SK-N-SH (cell line): Measurements from ENCODE around the gene PPM1B. TPM values are rescaled to one million over a fixed set of nuclear protein-coding genes. Genes with fewer than 3 reads are reported as not detected.

Source experiments
- CTCF ChIA-PET: fragments of 300-600, 350-600 bp; formaldehyde crosslinking; extraction: SDS; loops from one replicate; lab custom pipeline; 2021; lab: Yijun Ruan, JAX
- POLR2A ChIA-PET: fragments of 350-600 bp; sonication (Branson Sonifier 250); formaldehyde crosslinking; extraction: SDS; loops from one replicate; lab custom pipeline; 2020; ENCODE audit warnings: antibody characterized with exemption, inconsistent platforms; lab: Yijun Ruan, JAX
- DNase-seq: peaks from one replicate; pipeline ENCODE4 v3.0.0; 2012
- H2AFZ ChIP-seq: fragments of 200-600 bp; sonication (generic); 2 replicates; pipeline ENCODE4 v1.8.1; 2016; ENCODE audit warnings: antibody characterized with exemption, mild to moderate bottlenecking, low read depth
- H3F3A ChIP-seq: fragments of 200-600 bp; sonication (generic); replicated peaks from 2 replicates; pipeline ENCODE3; 2016; ENCODE audit warnings: antibody characterized with exemption, mild to moderate bottlenecking; ENCODE audit not compliant: insufficient read depth
- H3K27ac ChIP-seq, 2 experiments: fragments of 200-500 bp in 1 of 2; fragments of 200-600 bp in 1 of 2; sonication (Bioruptor generic) in 1 of 2; sonication (generic), shearing (Covaris generic) in 1 of 2; 2 replicates each; pipeline versions ENCODE4 v1.5.1 to v1.6.1; 2014 to 2016; ENCODE audit warnings: low read depth in 2 of 2, inconsistent platforms in 1 of 2, low read length in 1 of 2, mild to moderate bottlenecking in 1 of 2, mixed read lengths in 1 of 2
- H3K27me3 ChIP-seq: fragments of 200-600 bp; sonication (generic), shearing (Covaris generic); 2 replicates; pipeline ENCODE4 v1.6.1; 2016; ENCODE audit warnings: mixed run types; ENCODE audit not compliant: insufficient read depth
- H3K36me3 ChIP-seq, 2 experiments: fragments of 200-500 bp in 1 of 2; fragments of 200-600 bp in 1 of 2; sonication (Bioruptor generic) in 1 of 2; sonication (generic) in 1 of 2; replicated peaks in 1 of 2; 2 replicates each; pipeline versions ENCODE3 to v1.5.1; 2014 to 2016; ENCODE audit warnings: low read length in 1 of 2, mild to moderate bottlenecking in 1 of 2; ENCODE audit not compliant: insufficient read depth in 2 of 2, control insufficient read depth in 1 of 2
- H3K4me1 ChIP-seq, 2 experiments: fragments of 200-500 bp in 1 of 2; fragments of 200-600 bp in 1 of 2; sonication (Bioruptor generic) in 1 of 2; sonication (generic), shearing (Covaris generic) in 1 of 2; 2 replicates each; pipeline versions ENCODE4 v1.5.1 to v1.6.1; 2014 to 2016; ENCODE audit warnings: low read depth in 1 of 2, low read length in 1 of 2, mixed run types in 1 of 2; ENCODE audit not compliant: insufficient read depth in 2 of 2, control insufficient read depth in 1 of 2
- H3K4me2 ChIP-seq: fragments of 200-600 bp; sonication (generic), shearing (Covaris generic); 2 replicates; pipeline ENCODE4 v1.6.1; 2017; ENCODE audit warnings: mixed run types
- H3K4me3 ChIP-seq, 2 experiments: fragments of 200-500 bp in 1 of 2; fragments of 200-600 bp in 1 of 2; sonication (Bioruptor generic) in 1 of 2; sonication (generic), shearing (Covaris generic) in 1 of 2; 2 replicates each; pipeline versions ENCODE4 v1.5.1 to v1.8.1; 2014 to 2016; ENCODE audit warnings: low read depth in 2 of 2, inconsistent platforms in 1 of 2, low read length in 1 of 2, mild to moderate bottlenecking in 1 of 2, mixed read lengths in 1 of 2, moderate library complexity in 1 of 2
- H3K79me2 ChIP-seq: fragments of 200-600 bp; sonication (generic); 2 replicates; pipeline ENCODE4 v1.8.1; 2017; ENCODE audit warnings: mild to moderate bottlenecking; ENCODE audit not compliant: insufficient read depth
- H3K9ac ChIP-seq: fragments of 200-600 bp; sonication (generic); 2 replicates; pipeline ENCODE4 v1.6.1; 2017; ENCODE audit warnings: mixed run types
- H3K9me2 ChIP-seq: fragments of 200-600 bp; sonication (generic); 2 replicates; pipeline ENCODE4 v1.6.1; 2017; ENCODE audit warnings: mixed run types
- H3K9me3 ChIP-seq: fragments of 200-600 bp; sonication (generic); 2 replicates; pipeline ENCODE4 v1.6.1; 2017; ENCODE audit warnings: mixed run types, mild to moderate bottlenecking, moderate library complexity
- H4K20me1 ChIP-seq: fragments of 200-600 bp; sonication (generic); 2 replicates; pipeline ENCODE4 v1.6.1; 2017; ENCODE audit warnings: mild to moderate bottlenecking, mixed run types; ENCODE audit not compliant: insufficient read depth
- ELF1 ChIP-seq: IDR thresholded peaks from 2 replicates; pipeline ENCODE4 v1.4.0; 2012
- EP300 ChIP-seq, 2 experiments: IDR thresholded peaks; 2 replicates each; pipeline versions ENCODE4 v1.4.0 to v1.6.1; 2012; ENCODE audit warnings: borderline replicate concordance in 1 of 2, low read depth in 1 of 2, low read length in 1 of 2
- FOXJ3 ChIP-seq: sonication (generic); formaldehyde crosslinking; IDR thresholded peaks from 2 replicates; pipeline ENCODE4 v1.5.1; 2020; ENCODE audit warnings: mild to moderate bottlenecking, missing genetic modification reagents
- GABPA ChIP-seq: IDR thresholded peaks from 2 replicates; pipeline ENCODE4 v1.4.0; 2012; ENCODE audit warnings: low read depth, mild to moderate bottlenecking
- MXI1 ChIP-seq: IDR thresholded peaks from 2 replicates; pipeline ENCODE4 v1.6.1; 2012; ENCODE audit warnings: mild to moderate bottlenecking, low read depth, low read length, improper control_type of control experiment
- NFIC ChIP-seq: IDR thresholded peaks from 2 replicates; pipeline ENCODE4 v1.4.0; 2012; ENCODE audit warnings: borderline replicate concordance
- POLR2AphosphoS5 ChIP-seq: IDR thresholded peaks from 2 replicates; pipeline ENCODE4 v1.6.1; 2012; ENCODE audit warnings: low read depth, low read length
- RCOR1 ChIP-seq: fragments of 150-350 bp; IDR thresholded peaks from 2 replicates; pipeline ENCODE4 v1.6.1; 2017; ENCODE audit warnings: antibody characterized with exemption, low read length
- SIN3A ChIP-seq: IDR thresholded peaks from 2 replicates; pipeline ENCODE4 v1.6.1; 2012; ENCODE audit warnings: low read depth, mild to moderate bottlenecking, low read length, moderate library complexity, borderline replicate concordance
- SMC3 ChIP-seq: IDR thresholded peaks from 2 replicates; pipeline ENCODE4 v1.6.1; 2012; ENCODE audit warnings: low read depth, low read length, improper control_type of control experiment
- TAF1 ChIP-seq: IDR thresholded peaks from 2 replicates; pipeline ENCODE4 v1.6.1; 2012; ENCODE audit warnings: low read depth, mild to moderate bottlenecking, low read length, moderate library complexity, borderline replicate concordance
- TCF12 ChIP-seq: IDR thresholded peaks from 2 replicates; pipeline ENCODE4 v1.4.0; 2012
- YY1 ChIP-seq: IDR thresholded peaks from 2 replicates; pipeline ENCODE4 v1.4.0; 2012; ENCODE audit warnings: low read depth, mild to moderate bottlenecking
- WGBS: methylation state at CpG from one replicate; pipeline ENCODE4 v1.1.6; 2017; ENCODE audit warnings: low lambda C conversion rate; 5-methylcytosine and 5-hydroxymethylcytosine counted together
- polyA plus RNA-seq, 3 experiments: library from polyadenylated mRNA; depleted of rRNA; stranded (reverse); fragments of >200 nt; gene quantifications; 2 replicates each; pipeline ENCODE4 v1.2.3, GENCODE V29; 2012
- TF ChIP-seq, protein P1 (sequence below): IDR thresholded peaks from 2 replicates; pipeline ENCODE4 v1.4.0; 2012; ENCODE audit warnings: low read depth, borderline replicate concordance
- TF ChIP-seq, protein P2 (sequence below): fragments of 150-350 bp; IDR thresholded peaks from 2 replicates; pipeline ENCODE4 v1.6.1; 2017; ENCODE audit warnings: antibody characterized with exemption, low read length, low read depth, borderline replicate concordance
- TF ChIP-seq, protein P3 (sequence below): fragments of 150-350 bp; IDR thresholded peaks from 2 replicates; pipeline ENCODE4 v1.6.1; 2016; ENCODE audit warnings: mild to moderate bottlenecking, low read depth, low read length

The PPM1B gene
- polyA plus RNA-seq, 1 of the 3 experiments (the other 2 are of a cell fraction) = 16.2 TPM

DNA sequence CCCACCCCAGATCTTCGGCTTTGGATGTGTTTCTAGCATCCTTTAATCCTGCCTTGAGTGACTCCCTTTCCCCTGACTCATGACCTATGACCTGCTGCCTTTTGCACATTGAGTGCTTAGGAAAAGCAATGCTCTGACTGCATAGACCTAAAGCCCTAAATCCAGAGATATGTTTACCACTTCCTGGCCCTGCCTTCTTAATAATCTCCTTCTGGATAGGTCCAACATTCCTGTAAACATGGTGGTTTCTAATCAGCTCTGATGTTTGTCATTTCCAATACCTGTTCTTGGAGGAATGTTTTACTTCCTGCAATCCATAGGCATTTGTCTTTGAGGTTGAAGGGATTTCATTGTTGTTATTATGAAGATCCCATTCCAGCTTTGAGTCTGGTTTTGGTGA is 108.9 kb downstream of the PPM1B start:
- no peaks in the 10 kb centered on the region for H3F3A ChIP-seq
- no peaks in the 10 kb centered on the region for H3K79me2 ChIP-seq
- no peak overlapping the region for H3K4me2 ChIP-seq
- DNase-seq = no peak
- POLR2A ChIA-PET = no interaction called here
- CTCF ChIA-PET = interaction anchor here (1.2 to 1.8 kb wide), 3 partner anchors 10 to 234 kb away, joined by 3 to 6 read pairs (median 4); no protein-coding TSS in a partner anchor
- no peak overlapping the region for H2AFZ ChIP-seq
- no peak for TF ChIP-seq RCOR1
- no peak for TF ChIP-seq TAF1
- TF ChIP-seq GABPA = no peak
- TF ChIP-seq SMC3 = no peak
- no peak for TF ChIP-seq POLR2AphosphoS5
- TF ChIP-seq FOXJ3 = no peak
- TF ChIP-seq YY1 = no peak
- TF ChIP-seq, protein P1, sequence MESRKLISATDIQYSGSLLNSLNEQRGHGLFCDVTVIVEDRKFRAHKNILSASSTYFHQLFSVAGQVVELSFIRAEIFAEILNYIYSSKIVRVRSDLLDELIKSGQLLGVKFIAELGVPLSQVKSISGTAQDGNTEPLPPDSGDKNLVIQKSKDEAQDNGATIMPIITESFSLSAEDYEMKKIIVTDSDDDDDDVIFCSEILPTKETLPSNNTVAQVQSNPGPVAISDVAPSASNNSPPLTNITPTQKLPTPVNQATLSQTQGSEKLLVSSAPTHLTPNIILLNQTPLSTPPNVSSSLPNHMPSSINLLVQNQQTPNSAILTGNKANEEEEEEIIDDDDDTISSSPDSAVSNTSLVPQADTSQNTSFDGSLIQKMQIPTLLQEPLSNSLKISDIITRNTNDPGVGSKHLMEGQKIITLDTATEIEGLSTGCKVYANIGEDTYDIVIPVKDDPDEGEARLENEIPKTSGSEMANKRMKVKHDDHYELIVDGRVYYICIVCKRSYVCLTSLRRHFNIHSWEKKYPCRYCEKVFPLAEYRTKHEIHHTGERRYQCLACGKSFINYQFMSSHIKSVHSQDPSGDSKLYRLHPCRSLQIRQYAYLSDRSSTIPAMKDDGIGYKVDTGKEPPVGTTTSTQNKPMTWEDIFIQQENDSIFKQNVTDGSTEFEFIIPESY = no peak
- no peak for TF ChIP-seq NFIC
- no peak for TF ChIP-seq EP300 (IDR thresholded peaks at IDR 0.05; ENCODE audit: borderline replicate concordance in 1 of 2, low read depth in 1 of 2, low read length in 1 of 2)
- TF ChIP-seq ELF1 = no peak
- TF ChIP-seq, protein P2, sequence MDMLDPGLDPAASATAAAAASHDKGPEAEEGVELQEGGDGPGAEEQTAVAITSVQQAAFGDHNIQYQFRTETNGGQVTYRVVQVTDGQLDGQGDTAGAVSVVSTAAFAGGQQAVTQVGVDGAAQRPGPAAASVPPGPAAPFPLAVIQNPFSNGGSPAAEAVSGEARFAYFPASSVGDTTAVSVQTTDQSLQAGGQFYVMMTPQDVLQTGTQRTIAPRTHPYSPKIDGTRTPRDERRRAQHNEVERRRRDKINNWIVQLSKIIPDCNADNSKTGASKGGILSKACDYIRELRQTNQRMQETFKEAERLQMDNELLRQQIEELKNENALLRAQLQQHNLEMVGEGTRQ = no peak
- no peak for TF ChIP-seq TCF12
- TF ChIP-seq SIN3A = no peak
- TF ChIP-seq, protein P3, sequence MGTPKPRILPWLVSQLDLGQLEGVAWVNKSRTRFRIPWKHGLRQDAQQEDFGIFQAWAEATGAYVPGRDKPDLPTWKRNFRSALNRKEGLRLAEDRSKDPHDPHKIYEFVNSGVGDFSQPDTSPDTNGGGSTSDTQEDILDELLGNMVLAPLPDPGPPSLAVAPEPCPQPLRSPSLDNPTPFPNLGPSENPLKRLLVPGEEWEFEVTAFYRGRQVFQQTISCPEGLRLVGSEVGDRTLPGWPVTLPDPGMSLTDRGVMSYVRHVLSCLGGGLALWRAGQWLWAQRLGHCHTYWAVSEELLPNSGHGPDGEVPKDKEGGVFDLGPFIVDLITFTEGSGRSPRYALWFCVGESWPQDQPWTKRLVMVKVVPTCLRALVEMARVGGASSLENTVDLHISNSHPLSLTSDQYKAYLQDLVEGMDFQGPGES = no peak
- no peak for TF ChIP-seq MXI1
- no peaks in the 10 kb centered on the region for H3K27me3 ChIP-seq
- H3K27ac ChIP-seq = no peak overlapping the region
- H4K20me1 ChIP-seq = no peaks in the 10 kb centered on the region
- no peaks in the 10 kb centered on the region for H3K36me3 ChIP-seq
- no peaks in the 10 kb centered on the region for H3K9me3 ChIP-seq
- no peak overlapping the region for H3K9ac ChIP-seq
- 25% methylated on average over 1 of the region's 1 CpG for WGBS
- H3K9me2 ChIP-seq = no peaks in the 10 kb centered on the region
- no peaks in the 10 kb centered on the region for H3K4me1 ChIP-seq
- H3K4me3 ChIP-seq = no peak overlapping the region
